HG02884 (cell line): Measurements from ENCODE around the gene GCSAM.

Experiments used
- ATAC-seq: cut with Tn5 transposase; IDR thresholded peaks from one replicate; pipeline ENCODE4 v1.9.1; 2021; ENCODE audit warnings: mild to moderate bottlenecking, moderate library complexity; ENCODE audit not compliant: unreplicated experiment

Gene GCSAM

GRCh38 chr3:112109322-112109721 is 23.7 kb downstream of the GCSAM start:
- ATAC-seq, result no peak

GRCh38 chr3:112104774-112105173 is 28.3 kb downstream of the GCSAM start:
- ATAC-seq, result no peak

GRCh38 chr3:112101916-112102315 is 31.1 kb downstream of the GCSAM start:
- no peak for ATAC-seq

GRCh38 chr3:112097378-112097777 is 35.7 kb downstream of the GCSAM start:
- peak; percentile 61 for ATAC-seq

- no peak for ATAC-seq
These were observed 36.9 kb downstream of the GCSAM start for GRCh38 chr3:112096176-112096575.

GRCh38 chr3:112095731-112096130 is 37.3 kb downstream of the GCSAM start:
- ATAC-seq, result no peak

GRCh38 chr3:112093180-112093522 is 39.9 kb downstream of the GCSAM start:
- ATAC-seq, result no peak

GRCh38 chr3:112092496-112093179 is 40.4 kb downstream of the GCSAM start:
- peak; percentile 36 for ATAC-seq

GRCh38 chr3:112090887-112091586 is 42.0 kb downstream of the GCSAM start:
- no peak for ATAC-seq

GRCh38 chr3:112089956-112090886 is 42.8 kb downstream of the GCSAM start:
- no peak for ATAC-seq

GRCh38 chr3:112088944-112089343 is 44.1 kb downstream of the GCSAM start:
- no peak for ATAC-seq

GRCh38 chr3:112087746-112088145 is 45.3 kb downstream of the GCSAM start:
- ATAC-seq, result no peak

GRCh38 chr3:112086875-112087524 is 46.0 kb downstream of the GCSAM start:
- ATAC-seq, result no peak

- peak; percentile 74 for ATAC-seq
These were observed 46.8 kb downstream of the GCSAM start, which contains the start of gene C3orf52 for GRCh38 chr3:112086076-112086854. Gene C3orf52 (plus strand): TSS chr3:112086389. CDS start chr3:112086408, 19 bp downstream.

GRCh38 chr3:112085735-112086075 is 47.3 kb downstream of the GCSAM start:
- ATAC-seq, result peak; percentile 3

- no peak for ATAC-seq
These were observed 47.9 kb downstream of the GCSAM start for GRCh38 chr3:112084980-112085705.

- no peak for ATAC-seq
These were observed 49.8 kb downstream of the GCSAM start for GRCh38 chr3:112083239-112083638.

- ATAC-seq, result no peak
These were observed 54.6 kb downstream of the GCSAM start for GRCh38 chr3:112078125-112079083.
